Body of pancreas (tissue), 4 donors: ENCODE measurements around the gene CSMD2. TPM values are rescaled to one million over a fixed set of nuclear protein-coding genes. Genes with fewer than 3 reads are reported as not detected.

ENCODE experiments used
- ATAC-seq: fragments of 150-250 bp; one replicate; pipeline ENCODE4 v1.9.1; 2016
- DNase-seq, 4 donors: peaks; one replicate each; pipeline ENCODE4 v3.0.0-alpha.2; 2019
- H3K27ac ChIP-seq, 4 donors: fragments of 200-600 bp; sonication (generic); 1 replicate in 3 of 4; 2 replicates in 1 of 4; pipeline versions ENCODE4 v1.5.1 to v1.6.1; 2016 to 2019; ENCODE audit warnings: mild to moderate bottlenecking in 1 of 4, mixed read lengths in 1 of 4, moderate library complexity in 1 of 4
- H3K27me3 ChIP-seq, 2 donors: fragments of 200-600 bp; sonication (generic); one replicate each; pipeline ENCODE4 v1.6.0; 2016; ENCODE audit warnings: mild to moderate bottlenecking in 1 of 2
- H3K36me3 ChIP-seq, 2 donors: fragments of 200-600 bp; sonication (generic); replicated peaks in 1 of 2; 2 replicates each; pipeline ENCODE4 v1.5.1; 2016; ENCODE audit warnings: low read depth in 2 of 2; ENCODE audit not compliant: insufficient read depth in 1 of 2
- H3K4me1 ChIP-seq: fragments of 200-600 bp; sonication (generic); one replicate; pipeline ENCODE4 v1.6.0; 2016
- H3K4me3 ChIP-seq, 2 donors: fragments of 200-600 bp; sonication (generic); 1 replicate in 1 of 2; 2 replicates in 1 of 2; pipeline ENCODE4 v1.5.1; 2016 to 2019
- H3K9me3 ChIP-seq, 3 donors: fragments of 200-600 bp; sonication (generic); 1 replicate in 2 of 3; 2 replicates in 1 of 3; pipeline ENCODE4 v1.5.1; 2016
- CTCF ChIP-seq, 7 experiments: fragments of 450-650 bp in 4 of 7; fragments of 200-600 bp in 3 of 7; sonication (generic) in 3 of 7; IDR thresholded peaks; one replicate each; pipeline ENCODE4 v1.5.1; 2016 to 2019; ENCODE audit warnings: antibody characterized with exemption in 7 of 7
- POLR2A ChIP-seq, 3 donors: fragments of 450-650 bp; IDR thresholded peaks; one replicate each; pipeline ENCODE4 v1.6.1; 2016; ENCODE audit warnings: antibody characterized with exemption in 3 of 3, mild to moderate bottlenecking in 2 of 3
- WGBS, 2 donors: methylation state at CpG; one replicate each; pipeline ENCODE4 v1.1.5; 2017; 5-methylcytosine and 5-hydroxymethylcytosine counted together
- intact Hi-C: fragments of 100-400 bp; cut with DNase I; formaldehyde crosslinking; loops from one replicate; pipeline ENCODE4 v1.15.1; 2023
- total RNA-seq, 2 donors: library from RNA; depleted of rRNA; stranded (reverse); fragments of >200 nt; gene quantifications; one replicate each; pipeline ENCODE4 v1.1.0, GENCODE V29; 2016

CSMD2 gene
- total RNA-seq, 2 donors from 2014 or later, result 0.26 to 0.33 TPM

GRCh38 chr1:33623811-33624210, 541.2 kb downstream of the CSMD2 start:
- no peak overlapping the region for H3K27ac ChIP-seq
- H3K4me1 ChIP-seq, result no peaks in the 10 kb centered on the region
- TF ChIP-seq CTCF (IDR thresholded peaks at IDR 0.05) (no peak), POLR2A (IDR thresholded peaks at IDR 0.05) (no peak)
- DNase-seq, result no peak
- intact Hi-C loops, result no loop called here
- no peaks in the 10 kb centered on the region for H3K9me3 ChIP-seq
- H3K4me3 ChIP-seq, result no peak overlapping the region
- WGBS, 2 donors, result 74 to 75% methylated on average over 4 of the region's 4 CpGs
- H3K36me3 ChIP-seq, result no peaks in the 10 kb centered on the region
- ATAC-seq, result no peak
- no peaks in the 10 kb centered on the region for H3K27me3 ChIP-seq

GRCh38 chr1:33622757-33623156, 542.3 kb downstream of the CSMD2 start:
- WGBS, 2 donors, result 69 to 88% methylated on average over 1 of the region's 1 CpG
- no peak for ATAC-seq
- no peak for DNase-seq

GRCh38 chr1:33618636-33619035, 546.4 kb downstream of the CSMD2 start:
- intact Hi-C loops, result loop anchor here (10.0 kb wide), 1 partner anchor 144 kb away; the partner anchor contains the start of gene ZSCAN20
- ATAC-seq (no peak), DNase-seq (no peak)
- Histone ChIP-seq H3K4me3 (no peak overlapping the region), H3K27me3 (no peaks in the 10 kb centered on the region), H3K4me1 (no peaks in the 10 kb centered on the region), H3K36me3 (no peaks in the 10 kb centered on the region), H3K27ac (no peak overlapping the region), H3K9me3 (no peaks in the 10 kb centered on the region)
- WGBS, 2 donors, result 90 to 92% methylated on average over 1 of the region's 1 CpG
- TF ChIP-seq CTCF (IDR thresholded peaks at IDR 0.05) (no peak), POLR2A (IDR thresholded peaks at IDR 0.05) (no peak)

More at GRCh38 chr1:33622757-33623156, 542.3 kb downstream of the CSMD2 start:
- no peaks in the 10 kb centered on the region for H3K36me3 ChIP-seq
- no peak overlapping the region for H3K27ac ChIP-seq
- intact Hi-C loops, result no loop called here
- no peak for TF ChIP-seq CTCF (IDR thresholded peaks at IDR 0.05)
- TF ChIP-seq POLR2A (IDR thresholded peaks at IDR 0.05), result no peak
- no peaks in the 10 kb centered on the region for H3K9me3 ChIP-seq
- H3K4me3 ChIP-seq, result no peak overlapping the region
- H3K27me3 ChIP-seq, result no peaks in the 10 kb centered on the region
- H3K4me1 ChIP-seq, result no peaks in the 10 kb centered on the region

- Histone ChIP-seq H3K4me3 (no peak overlapping the region), H3K4me1 (no peaks in the 10 kb centered on the region), H3K36me3 (no peaks in the 10 kb centered on the region), H3K27me3 (no peaks in the 10 kb centered on the region), H3K9me3 (no peaks in the 10 kb centered on the region), H3K27ac (no peak overlapping the region)
- ATAC-seq (no peak), DNase-seq (no peak)
- 87% methylated on average over 9 of the region's 9 CpGs for WGBS, 2 donors
- intact Hi-C loops, result loop anchor here (10.0 kb wide), 1 partner anchor 143 kb away; the partner anchor contains the start of gene ZSCAN20
- TF ChIP-seq CTCF (IDR thresholded peaks at IDR 0.05), result no peak
- TF ChIP-seq POLR2A (IDR thresholded peaks at IDR 0.05), result no peak
These were observed 547.6 kb downstream of the CSMD2 start for GRCh38 chr1:33617451-33617850.

GRCh38 chr1:33616780-33617179, 548.2 kb downstream of the CSMD2 start:
- H3K9me3 ChIP-seq, result no peaks in the 10 kb centered on the region
- H3K27me3 ChIP-seq, result no peaks in the 10 kb centered on the region
- H3K4me3 ChIP-seq, result no peak overlapping the region
- no peaks in the 10 kb centered on the region for H3K4me1 ChIP-seq
- 60 to 72% methylated on average over 6 of the region's 6 CpGs for WGBS, 2 donors
- DNase-seq (no peak), ATAC-seq (no peak)
- TF ChIP-seq CTCF (IDR thresholded peaks at IDR 0.05) (no peak), POLR2A (IDR thresholded peaks at IDR 0.05) (no peak)
- intact Hi-C loops, result loop anchor here (10.0 kb wide), 1 partner anchor 142 kb away; the partner anchor contains the start of gene ZSCAN20
- no peak overlapping the region for H3K27ac ChIP-seq
- no peaks in the 10 kb centered on the region for H3K36me3 ChIP-seq
